ENCODE measurements around the gene PCDHA1. TPM values are rescaled to one million over a fixed set of nuclear protein-coding genes. Genes with fewer than 3 reads are reported as not detected.

The PCDHA1 gene
- not detected in 3 replicates for total RNA-seq
- long read RNA-seq = 0 reads

DNA sequence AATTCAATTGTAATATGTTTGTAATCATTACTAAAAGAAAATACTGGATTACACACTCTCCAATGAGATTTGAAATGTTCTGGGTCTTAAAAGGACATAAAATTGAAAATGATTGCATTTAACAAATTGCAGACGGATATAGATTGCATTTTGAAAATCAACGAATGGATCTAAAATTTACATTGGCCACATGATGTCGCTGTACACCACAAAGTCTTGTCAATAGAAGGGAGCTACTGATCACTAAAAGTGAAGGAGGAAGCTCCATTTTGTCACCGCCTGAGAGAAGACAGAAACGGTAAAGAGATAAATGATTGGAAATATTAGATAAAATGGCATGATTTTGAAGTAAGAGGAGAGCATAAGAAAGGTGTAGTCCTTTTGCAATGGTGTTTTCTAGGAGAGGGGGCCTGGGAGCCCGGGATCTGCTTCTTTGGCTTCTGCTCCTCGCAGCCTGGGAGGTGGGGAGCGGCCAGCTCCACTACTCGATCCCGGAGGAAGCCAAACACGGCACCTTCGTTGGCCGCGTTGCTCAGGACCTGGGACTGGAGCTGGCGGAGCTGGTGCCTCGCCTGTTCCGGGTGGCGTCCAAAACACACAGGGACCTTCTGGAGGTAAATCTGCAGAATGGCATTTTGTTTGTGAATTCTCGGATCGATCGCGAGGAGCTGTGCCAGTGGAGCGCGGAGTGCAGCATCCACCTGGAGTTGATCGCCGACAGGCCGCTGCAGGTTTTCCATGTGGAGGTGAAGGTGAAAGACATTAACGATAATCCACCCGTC, at the start of gene PCDHA1:
Gene PCDHA1 (plus strand): TSS at position 236 of the 782 bp plus-strand sequence.
- peak; percentile 64 for DNase-seq (ENCODE audit: low spot score)
- Mint-ChIP-seq H3K27ac (ENCODE audit: unreplicated experiment) (no peak within 1 kb of the TSS), H3K4me1 (ENCODE audit: low read depth) (no peaks in the 10 kb centered on the region), H3K36me3 (ENCODE audit: low read depth) (peaks cover 7% of the 10 kb centered on the region), H3K4me3 (ENCODE audit: unreplicated experiment) (no peak within 1 kb of the TSS), H3K9me3 (ENCODE audit: low read depth) (peaks cover 51% of the 10 kb centered on the region), H3K27me3 (ENCODE audit: low read depth) (no peaks in the 10 kb centered on the region)
- TF ChIP-seq, protein P1, sequence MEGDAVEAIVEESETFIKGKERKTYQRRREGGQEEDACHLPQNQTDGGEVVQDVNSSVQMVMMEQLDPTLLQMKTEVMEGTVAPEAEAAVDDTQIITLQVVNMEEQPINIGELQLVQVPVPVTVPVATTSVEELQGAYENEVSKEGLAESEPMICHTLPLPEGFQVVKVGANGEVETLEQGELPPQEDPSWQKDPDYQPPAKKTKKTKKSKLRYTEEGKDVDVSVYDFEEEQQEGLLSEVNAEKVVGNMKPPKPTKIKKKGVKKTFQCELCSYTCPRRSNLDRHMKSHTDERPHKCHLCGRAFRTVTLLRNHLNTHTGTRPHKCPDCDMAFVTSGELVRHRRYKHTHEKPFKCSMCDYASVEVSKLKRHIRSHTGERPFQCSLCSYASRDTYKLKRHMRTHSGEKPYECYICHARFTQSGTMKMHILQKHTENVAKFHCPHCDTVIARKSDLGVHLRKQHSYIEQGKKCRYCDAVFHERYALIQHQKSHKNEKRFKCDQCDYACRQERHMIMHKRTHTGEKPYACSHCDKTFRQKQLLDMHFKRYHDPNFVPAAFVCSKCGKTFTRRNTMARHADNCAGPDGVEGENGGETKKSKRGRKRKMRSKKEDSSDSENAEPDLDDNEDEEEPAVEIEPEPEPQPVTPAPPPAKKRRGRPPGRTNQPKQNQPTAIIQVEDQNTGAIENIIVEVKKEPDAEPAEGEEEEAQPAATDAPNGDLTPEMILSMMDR (IDR thresholded peaks at IDR 0.05) = no peak

DNA sequence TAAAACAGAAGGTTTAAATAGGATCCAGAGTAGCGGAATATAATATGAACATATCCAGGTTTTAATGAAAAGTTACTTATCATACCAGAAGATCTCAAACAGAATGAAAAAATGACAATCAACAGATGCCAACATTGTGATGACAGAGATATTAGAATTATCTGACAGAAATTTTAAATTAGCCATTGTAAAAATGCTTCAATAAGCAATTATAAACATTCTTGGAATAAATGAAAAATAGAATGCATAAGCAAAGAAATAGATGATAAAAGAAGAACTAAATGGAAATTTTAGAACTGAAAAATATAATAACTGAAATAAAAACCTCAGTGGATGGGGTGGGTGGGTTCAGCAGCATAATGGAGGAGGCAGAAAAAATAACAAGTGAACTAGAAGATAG, 48.5 kb upstream of the PCDHA1 start:
- Mint-ChIP-seq H3K36me3 (ENCODE audit: low read depth) (no peaks in the 10 kb centered on the region), H3K9me3 (ENCODE audit: low read depth) (peaks cover 22% of the 10 kb centered on the region), H3K27ac (ENCODE audit: unreplicated experiment) (no peak overlapping the region), H3K27me3 (ENCODE audit: low read depth) (peaks cover 13% of the 10 kb centered on the region), H3K4me3 (ENCODE audit: unreplicated experiment) (no peak overlapping the region), H3K4me1 (ENCODE audit: low read depth) (no peaks in the 10 kb centered on the region)
- TF ChIP-seq, protein P1 (IDR thresholded peaks at IDR 0.05) = no peak
- no peak for DNase-seq (ENCODE audit: low spot score)

DNA sequence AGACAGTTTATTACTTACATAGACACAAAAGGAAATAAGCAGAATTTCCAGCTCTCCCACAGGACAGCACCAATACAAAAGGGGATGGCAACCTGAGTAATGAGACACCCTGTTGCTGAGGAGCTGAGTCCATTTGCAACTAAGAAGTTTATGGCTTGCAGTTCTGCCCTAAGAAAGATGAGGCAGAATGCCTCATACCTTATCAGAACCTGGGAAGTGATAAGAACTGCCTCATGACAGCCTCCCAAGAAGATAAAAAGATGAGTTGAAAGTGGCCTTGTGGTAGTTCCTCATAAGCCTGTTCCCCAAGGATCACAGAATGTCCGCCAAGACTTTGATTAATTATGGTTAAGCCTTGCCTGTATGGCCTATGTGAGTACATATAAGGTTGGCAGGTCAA, 44.0 kb upstream of the PCDHA1 start:
- Mint-ChIP-seq H3K4me1 (ENCODE audit: low read depth) (no peaks in the 10 kb centered on the region), H3K36me3 (ENCODE audit: low read depth) (no peaks in the 10 kb centered on the region), H3K4me3 (ENCODE audit: unreplicated experiment) (no peak overlapping the region), H3K9me3 (ENCODE audit: low read depth) (peaks cover 25% of the 10 kb centered on the region), H3K27ac (ENCODE audit: unreplicated experiment) (no peak overlapping the region), H3K27me3 (ENCODE audit: low read depth) (no peaks in the 10 kb centered on the region)
- DNase-seq (ENCODE audit: low spot score) = no peak
- TF ChIP-seq, protein P1 (IDR thresholded peaks at IDR 0.05) = no peak

DNA sequence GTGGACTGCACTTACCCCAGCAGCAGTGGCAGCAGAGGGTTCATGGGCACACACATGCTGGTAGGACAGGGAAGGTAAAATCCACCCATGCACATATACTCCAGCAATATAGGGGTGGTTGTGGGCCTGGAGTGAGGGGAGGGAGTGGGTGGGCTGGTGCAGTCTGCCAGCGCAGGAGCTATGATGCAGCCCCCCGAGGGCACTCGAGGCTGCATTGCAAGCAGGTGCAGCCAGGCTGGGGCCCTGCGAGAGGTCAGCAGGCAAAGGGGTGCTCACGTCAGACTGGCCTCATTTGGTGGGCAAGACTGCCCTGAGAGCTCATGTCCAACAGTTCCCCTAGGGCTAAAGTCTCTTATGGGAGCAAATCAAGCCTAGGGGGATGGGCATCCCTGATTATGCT, 32.4 kb upstream of the PCDHA1 start:
- H3K9me3 Mint-ChIP-seq (ENCODE audit: low read depth) = peaks cover 84% of the 10 kb centered on the region
- no peak overlapping the region for H3K27ac Mint-ChIP-seq (ENCODE audit: unreplicated experiment)
- H3K4me3 Mint-ChIP-seq (ENCODE audit: unreplicated experiment) = no peak overlapping the region
- no peaks in the 10 kb centered on the region for H3K27me3 Mint-ChIP-seq (ENCODE audit: low read depth)
- H3K4me1 Mint-ChIP-seq (ENCODE audit: low read depth) = no peaks in the 10 kb centered on the region
- H3K36me3 Mint-ChIP-seq (ENCODE audit: low read depth) = peaks cover 10% of the 10 kb centered on the region
- TF ChIP-seq, protein P1 (IDR thresholded peaks at IDR 0.05) = no peak
- DNase-seq (ENCODE audit: low spot score) = no peak

DNA sequence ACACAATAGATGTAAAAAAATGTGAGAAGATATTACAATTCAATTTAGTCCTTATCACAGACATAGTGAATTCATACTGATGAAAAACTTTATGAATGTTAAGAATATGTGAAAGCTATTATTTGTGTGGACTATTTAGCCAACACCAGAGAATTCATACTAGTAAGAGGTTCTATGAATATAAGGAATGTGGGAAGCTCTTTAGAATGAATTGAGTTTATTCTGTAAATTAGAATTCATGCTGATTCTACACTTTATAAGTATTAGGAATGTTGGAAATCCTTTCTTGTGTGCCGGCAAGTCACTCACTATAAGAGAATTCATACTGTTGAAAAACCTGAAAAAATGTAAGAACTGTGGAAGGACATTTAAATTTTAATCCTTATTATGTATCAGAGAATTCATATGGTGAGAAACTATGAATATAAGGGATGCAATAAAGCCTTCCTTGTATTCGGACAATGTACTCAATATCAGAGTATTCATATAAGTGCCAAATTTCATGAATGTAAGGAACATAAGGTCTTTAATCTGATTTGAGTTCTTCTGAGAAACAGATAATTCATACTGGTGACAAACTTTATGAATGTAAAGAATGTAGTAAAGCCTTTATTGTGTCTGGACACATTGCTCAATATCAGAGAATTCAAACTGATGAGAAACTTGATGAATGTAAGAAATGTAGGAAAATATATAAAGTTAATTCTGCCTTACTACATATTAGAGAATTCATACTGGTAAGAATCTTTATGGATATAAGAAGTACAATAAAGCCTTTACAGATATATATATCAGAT, 21.6 kb upstream of the PCDHA1 start:
- H3K27me3 Mint-ChIP-seq (ENCODE audit: low read depth) = no peaks in the 10 kb centered on the region
- TF ChIP-seq, protein P1 (IDR thresholded peaks at IDR 0.05) = no peak

More for the DNA sequence above, 21.6 kb upstream of the PCDHA1 start:
- peaks cover 78% of the 10 kb centered on the region for H3K9me3 Mint-ChIP-seq (ENCODE audit: low read depth)
- H3K36me3 Mint-ChIP-seq (ENCODE audit: low read depth) = peaks cover 16% of the 10 kb centered on the region
- H3K4me3 Mint-ChIP-seq (ENCODE audit: unreplicated experiment) = no peak overlapping the region
- no peak for DNase-seq (ENCODE audit: low spot score)
- no peaks in the 10 kb centered on the region for H3K4me1 Mint-ChIP-seq (ENCODE audit: low read depth)
- no peak overlapping the region for H3K27ac Mint-ChIP-seq (ENCODE audit: unreplicated experiment)
